Breast epithelium (tissue), 3 donors: ENCODE measurements around the gene LIPG.

ENCODE experiments used
- CTCF ChIP-seq, 3 donors: fragments of 450-650 bp; IDR thresholded peaks; one replicate each; pipeline ENCODE4 v1.5.1; 2016 to 2017; ENCODE audit warnings: antibody characterized with exemption in 3 of 3, mild to moderate bottlenecking in 3 of 3, moderate library complexity in 3 of 3
- POLR2A ChIP-seq: fragments of 450-650 bp; IDR thresholded peaks from one replicate; pipeline ENCODE4 v1.6.1; 2016; ENCODE audit warnings: antibody characterized with exemption, mild to moderate bottlenecking, moderate library complexity
- POLR2AphosphoS5 ChIP-seq, 3 donors: sonication (generic); formaldehyde crosslinking; IDR thresholded peaks; one replicate each; pipeline ENCODE4 v1.6.1; 2017; ENCODE audit warnings: antibody characterized with exemption in 3 of 3

GRCh38 chr18:49631146-49631866 lies 69.4 kb downstream of the LIPG start:
- TF ChIP-seq POLR2AphosphoS5 (IDR thresholded peaks at IDR 0.05): no peak
- no peak for TF ChIP-seq CTCF (IDR thresholded peaks at IDR 0.05)
- TF ChIP-seq POLR2A: no peak
